Neural progenitor cell (in vitro differentiated cells): Measurements from ENCODE around the gene INPP5D.

ENCODE experiments used
- CTCF ChIP-seq: fragments of 200-600 bp; sonication (generic); IDR thresholded peaks from 2 replicates; pipeline ENCODE4 v1.5.1; 2017; ENCODE audit warnings: antibody characterized with exemption, mild to moderate bottlenecking
- EZH2 ChIP-seq: fragments of 200-600 bp; sonication (generic); IDR thresholded peaks from 2 replicates; pipeline ENCODE4 v1.6.1; 2017; ENCODE audit warnings: antibody characterized with exemption, mild to moderate bottlenecking, moderate library complexity

- TF ChIP-seq EZH2 (no peak), CTCF (no peak)
Measured at GRCh38 chr2:233228376-233228775, 168.2 kb downstream of the INPP5D start.
